Nucleus accumbens (tissue), 56 donors: ENCODE results near the gene CALML5.

Source experiments
- DNase-seq, 56 donors: peaks; one replicate each; lab custom pipeline; 2025; lab: John Stamatoyannopoulos, UW

CALML5 gene

DNA sequence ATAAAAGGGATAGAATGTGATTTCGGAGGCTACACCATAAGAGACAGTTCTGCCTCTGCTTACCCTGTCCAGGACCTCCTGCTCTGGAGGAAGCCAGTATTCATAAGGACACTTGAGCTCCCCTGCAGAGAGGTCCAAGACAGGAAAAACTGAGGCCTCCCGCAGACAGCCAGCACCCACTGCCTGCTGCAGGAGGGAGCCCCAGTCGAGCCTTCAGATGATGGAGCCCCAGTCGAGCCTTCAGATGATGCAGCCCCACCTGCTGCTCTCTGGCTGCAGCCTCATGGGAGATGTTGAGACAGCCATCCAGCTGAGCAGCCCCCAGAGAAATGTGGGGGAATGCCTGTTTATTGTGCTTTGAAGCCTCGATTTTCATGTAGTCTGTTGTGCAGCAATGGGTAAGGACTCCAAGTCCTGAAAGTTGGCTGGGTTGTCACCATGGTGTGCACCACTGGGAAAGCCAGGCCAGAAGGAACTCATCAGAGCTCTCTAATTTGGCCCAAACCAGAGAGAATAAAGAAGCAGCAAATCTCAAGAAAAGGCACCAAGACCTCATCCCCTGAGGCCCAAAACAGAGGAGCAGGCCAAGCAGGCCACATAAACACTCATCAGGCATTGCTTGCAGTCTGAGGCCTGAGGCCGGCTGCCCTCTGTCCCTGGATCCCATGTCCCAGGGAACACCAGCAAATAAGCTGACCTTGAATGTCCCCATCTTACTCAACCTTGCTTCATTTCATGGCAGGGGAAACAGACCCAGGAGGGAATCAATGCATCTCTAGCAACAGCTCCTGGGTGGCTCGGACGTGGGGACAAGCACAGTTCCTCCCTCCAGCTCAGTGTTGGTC, 30.9 kb downstream of the CALML5 start:
- no peak for DNase-seq

GRCh38 chr10:5467634-5468255, 31.6 kb downstream of the CALML5 start:
- no peak for DNase-seq

- no peak for DNase-seq
Observed at GRCh38 chr10:5467207-5467535, 32.2 kb downstream of the CALML5 start.

- no peak for DNase-seq
Observed at GRCh38 chr10:5466451-5467206, 32.7 kb downstream of the CALML5 start.

GRCh38 chr10:5465976-5466450, 33.4 kb downstream of the CALML5 start:
- DNase-seq, result no peak

GRCh38 chr10:5464546-5464945, 34.8 kb downstream of the CALML5 start:
- no peak for DNase-seq

- DNase-seq, result no peak
Observed at GRCh38 chr10:5462841-5463293, 36.5 kb downstream of the CALML5 start.

DNA sequence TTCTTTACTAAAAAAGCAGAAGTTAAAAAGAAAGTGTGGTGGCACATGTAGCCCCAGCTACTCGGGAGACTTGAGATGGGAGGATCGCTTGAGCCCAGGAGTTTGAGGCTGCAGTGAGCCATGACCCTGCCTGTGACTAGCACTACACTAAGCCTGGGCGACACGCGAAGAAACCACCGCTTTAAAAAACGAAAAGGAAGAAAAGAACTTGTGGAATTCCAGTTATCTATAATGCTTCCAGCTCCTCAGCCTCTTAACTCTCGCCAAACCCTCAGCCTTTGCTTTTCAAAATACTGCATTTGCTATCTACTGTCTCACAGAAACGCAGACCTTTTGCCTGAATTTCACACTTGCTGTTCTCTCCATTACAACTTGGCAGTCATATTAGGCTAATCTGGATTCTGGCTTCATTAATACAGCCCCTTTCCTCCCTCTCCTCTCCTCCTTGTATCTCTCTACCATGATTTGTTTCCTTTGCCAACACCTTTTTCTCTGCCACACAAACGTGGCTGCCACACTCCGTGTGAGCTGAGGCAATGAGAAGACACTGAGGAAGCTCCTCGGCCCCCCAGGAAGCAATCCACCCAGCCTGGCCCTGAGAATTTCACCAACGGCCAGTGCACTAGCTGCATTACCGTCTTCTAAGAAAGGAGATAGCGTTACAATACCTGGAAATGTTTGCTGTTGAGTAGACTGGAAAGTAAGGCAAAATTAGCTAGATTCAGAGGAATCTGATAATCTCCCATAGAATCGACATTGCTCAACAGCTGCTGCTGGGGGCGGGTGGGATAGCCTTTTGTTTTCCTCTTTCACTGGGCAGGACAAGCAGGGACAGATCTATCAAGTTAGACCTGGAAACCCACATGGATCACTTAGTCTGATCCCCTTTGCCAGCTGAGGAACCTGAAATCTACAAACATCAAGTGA, 37.2 kb downstream of the CALML5 start:
- no peak for DNase-seq

GRCh38 chr10:5461203-5461588, 38.2 kb downstream of the CALML5 start:
- no peak for DNase-seq

GRCh38 chr10:5460468-5461202, 38.7 kb downstream of the CALML5 start:
- DNase-seq, result no peak

DNA sequence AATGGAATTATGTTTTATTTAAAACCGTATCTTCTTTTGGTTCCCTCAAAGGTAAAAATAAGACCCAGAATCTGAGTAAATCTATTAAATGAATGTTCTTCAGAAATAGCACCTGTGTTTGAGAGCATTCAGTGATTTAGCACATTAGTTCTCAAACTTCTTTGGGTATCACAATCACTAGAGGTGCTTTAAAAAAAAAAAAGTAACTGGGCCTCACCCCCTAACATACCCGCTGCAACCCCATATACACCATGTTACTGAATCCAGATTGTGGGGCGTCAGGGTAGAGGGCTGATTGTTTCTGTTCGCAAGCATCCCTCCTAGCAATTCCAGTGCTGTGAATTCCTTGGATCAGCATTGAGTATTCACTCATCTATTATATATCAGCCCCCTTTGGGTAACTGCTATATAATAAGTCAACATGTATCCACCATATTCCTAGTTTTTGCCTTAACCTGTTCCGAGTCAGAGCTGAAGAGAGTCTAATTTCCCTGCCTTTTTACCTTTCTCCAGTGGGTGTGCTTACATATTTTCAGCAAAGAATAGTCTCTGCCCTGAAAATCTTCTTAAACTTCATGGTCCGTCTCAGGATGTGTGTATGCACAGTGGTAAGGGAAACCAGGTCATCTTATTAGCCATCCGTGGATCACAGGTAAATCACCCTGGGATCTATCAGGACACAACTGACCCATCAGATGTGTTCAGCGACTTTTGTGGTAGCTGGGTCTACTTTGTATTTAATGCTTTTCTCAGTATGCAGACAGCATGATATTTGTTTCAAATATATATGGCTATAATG, 40.2 kb downstream of the CALML5 start:
- no peak for DNase-seq

DNA sequence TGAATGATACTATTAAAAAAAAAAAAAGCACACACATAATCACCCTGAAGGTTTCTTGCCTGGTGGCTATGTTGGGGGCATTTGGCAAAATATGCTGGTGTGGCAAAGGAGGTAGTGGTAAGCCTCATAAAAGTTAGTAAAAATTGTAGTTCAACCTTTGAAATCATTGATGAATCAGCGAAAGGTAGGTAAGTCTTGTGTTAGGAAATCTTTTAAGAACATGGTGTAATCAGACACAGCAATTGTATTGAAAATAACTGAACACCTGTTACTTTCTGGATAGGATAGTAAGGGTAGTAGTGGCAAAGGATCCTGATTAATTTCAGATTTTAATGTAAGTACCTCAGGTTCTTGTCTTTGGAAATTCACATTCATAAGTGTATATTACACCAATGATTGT, 40.9 kb downstream of the CALML5 start:
- DNase-seq, result no peak

GRCh38 chr10:5457741-5458140, 41.6 kb downstream of the CALML5 start:
- no peak for DNase-seq

DNA sequence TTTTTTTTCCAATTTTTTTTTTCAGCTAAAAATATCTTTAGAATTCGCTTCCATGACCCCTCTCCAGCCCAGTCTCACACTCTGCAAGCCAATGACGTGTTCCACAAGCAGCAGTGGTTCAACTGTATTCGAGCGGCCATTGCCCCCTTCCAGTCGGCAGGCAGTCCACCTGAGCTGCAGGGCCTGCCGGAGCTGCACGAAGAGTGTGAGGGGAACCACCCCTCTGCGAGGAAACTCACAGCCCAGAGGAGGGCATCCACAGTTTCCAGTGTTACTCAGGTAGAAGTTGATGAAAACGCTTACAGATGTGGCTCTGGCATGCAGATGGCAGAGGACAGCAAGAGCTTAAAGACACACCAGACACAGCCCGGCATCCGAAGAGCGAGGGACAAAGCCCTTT, 42.8 kb downstream of the CALML5 start:
- no peak for DNase-seq

DNA sequence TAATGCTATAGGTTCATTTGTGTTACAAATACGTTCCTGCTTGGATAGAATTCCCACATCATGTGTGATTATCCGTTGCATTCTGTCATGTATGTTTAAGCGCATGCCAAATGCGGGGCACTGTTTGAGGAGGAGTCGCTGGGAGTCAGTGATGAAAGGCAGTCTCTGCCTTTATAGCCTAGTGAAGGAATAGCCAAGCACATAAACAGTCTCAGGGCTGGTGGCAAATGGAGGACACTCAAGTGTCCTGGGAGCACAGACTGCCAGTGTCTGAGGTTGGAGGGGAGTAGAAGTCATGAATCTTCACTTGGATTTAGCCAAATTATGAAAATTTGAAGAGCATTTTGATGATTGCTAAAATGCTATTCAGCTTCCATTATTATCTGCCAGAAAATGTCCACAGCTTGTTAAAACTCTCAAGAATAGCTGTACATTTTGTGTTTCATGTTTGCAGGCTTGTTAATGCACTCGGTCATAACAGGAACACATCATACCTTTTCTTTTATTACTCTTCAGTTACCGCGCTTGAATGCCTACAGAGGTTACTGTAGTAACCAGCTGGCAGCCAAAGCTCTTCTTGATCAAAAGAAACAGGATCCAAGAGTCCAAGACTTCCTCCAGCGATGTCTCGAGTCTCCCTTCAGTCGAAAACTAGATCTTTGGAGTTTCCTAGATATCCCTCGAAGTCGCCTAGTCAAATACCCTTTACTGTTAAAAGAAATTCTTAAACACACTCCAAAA, 45.5 kb downstream of the CALML5 start:
- DNase-seq, result no peak

DNA sequence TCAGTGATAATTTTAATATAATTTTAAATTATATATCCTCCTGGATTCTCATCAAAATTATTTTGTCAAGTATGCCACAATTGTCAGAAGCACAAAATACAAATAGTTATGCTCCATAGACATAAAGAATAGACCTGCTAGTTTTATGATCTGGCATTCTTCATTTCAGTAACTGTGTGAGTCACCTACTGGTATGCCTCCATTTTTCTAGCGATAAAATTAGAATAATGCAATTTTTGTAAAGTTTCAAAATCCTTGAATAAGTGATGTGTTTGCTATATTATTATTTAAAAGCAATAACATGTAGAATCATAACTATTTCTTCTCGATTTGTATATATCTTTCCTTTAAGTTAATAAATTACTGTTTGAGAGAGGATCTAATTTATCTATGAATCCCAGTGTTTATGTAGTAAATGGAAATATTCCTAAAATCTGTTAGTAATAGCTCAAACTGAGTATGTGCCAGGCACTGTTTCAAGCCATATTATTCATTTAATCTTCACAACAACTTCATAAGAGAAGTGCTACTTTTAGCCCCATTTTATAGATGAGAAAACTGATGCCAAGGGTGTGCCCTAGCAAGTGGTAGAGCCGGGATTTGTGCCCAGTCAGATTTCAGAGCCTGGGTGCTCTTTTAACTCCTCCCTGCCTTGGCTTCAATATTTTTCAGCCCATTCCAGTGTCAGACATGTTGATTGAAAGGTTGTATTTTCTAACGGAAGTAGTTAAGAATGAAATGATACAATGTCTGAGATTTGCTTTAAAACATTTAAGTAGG, 48.6 kb downstream of the CALML5 start:
- DNase-seq, result no peak

DNA sequence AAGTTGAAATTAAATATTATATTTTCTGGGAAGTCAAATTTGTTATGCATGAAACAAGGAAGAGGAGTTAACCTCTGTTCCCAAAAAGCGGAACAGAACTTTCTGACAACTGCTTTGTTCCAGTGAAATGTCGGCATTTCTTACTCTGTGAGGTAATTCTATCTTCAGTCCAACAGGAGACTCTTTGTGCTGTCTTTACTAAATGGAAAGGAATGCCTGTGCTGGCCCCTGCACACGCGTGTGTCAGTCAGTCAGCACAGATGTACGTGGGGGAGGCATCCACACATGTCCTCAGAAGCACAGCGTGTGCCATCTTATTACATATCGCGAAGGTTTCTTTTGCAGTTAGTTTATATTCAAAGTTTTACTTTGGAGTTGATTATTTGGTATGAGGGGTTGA, 49.5 kb downstream of the CALML5 start:
- DNase-seq, result no peak
